CD4-positive, alpha-beta T cell treated with Interleukin-17A for 1 hour (primary cell): ENCODE measurements around the gene WDR12.
"Not testable (repeated sequence)": the region's sequence is repeated elsewhere in the genome, so short reads cannot be mapped to it uniquely, and the experiment has no call there.

Source experiments
- DNase-seq: peaks from one replicate; pipeline ENCODE4 v3.0.0-alpha.2; 2020

The WDR12 gene

DNA sequence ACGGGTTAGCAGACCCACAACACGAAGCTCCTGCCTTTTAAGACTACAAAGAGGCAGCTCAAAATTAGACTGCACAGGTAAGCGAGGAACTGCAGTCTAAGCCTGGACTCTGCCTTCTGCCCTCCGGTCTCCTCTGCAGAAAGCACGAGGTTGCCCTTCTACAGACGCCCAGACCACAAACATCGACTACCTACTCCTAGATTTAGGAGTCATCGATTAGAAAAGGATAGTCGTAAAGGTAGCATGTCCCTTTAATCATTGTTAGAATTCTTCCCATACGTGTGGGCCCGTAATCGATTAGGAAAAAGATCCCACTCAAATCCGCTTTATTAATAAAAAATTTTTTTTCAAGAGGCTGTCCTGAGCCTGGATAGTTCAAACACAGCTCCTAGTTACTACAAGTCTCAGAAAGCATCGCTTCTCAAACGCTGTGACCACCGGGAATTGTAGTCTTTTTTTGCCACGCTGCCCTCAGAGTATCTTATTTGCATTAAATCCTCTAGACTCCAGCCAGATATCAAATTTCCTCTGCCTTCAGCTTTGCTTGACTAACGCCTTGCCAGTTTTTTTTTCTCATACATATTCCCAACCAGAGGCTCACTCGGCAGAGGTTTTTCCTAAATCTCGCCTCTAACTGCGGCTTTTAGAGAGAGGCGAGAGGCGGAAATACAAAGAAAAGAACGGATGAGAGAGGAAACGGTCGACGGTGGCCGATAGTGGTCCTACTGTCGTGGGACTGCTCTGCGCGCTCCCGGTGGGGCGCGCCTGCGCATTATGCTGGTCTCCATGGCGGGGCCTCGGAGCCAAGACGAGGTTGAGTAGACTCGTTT is at the start of gene WDR12, which contains the start of gene CARF:
WDR12 (minus strand) TSS at position 162 of the 830 bp plus-strand sequence. CDS start 197 bp downstream, outside the sequence.
CARF (plus strand) TSS at position 764 of the 830 bp plus-strand sequence. CDS start 29,628 bp downstream, outside the sequence.
- DNase-seq, result peak; percentile 93

DNA sequence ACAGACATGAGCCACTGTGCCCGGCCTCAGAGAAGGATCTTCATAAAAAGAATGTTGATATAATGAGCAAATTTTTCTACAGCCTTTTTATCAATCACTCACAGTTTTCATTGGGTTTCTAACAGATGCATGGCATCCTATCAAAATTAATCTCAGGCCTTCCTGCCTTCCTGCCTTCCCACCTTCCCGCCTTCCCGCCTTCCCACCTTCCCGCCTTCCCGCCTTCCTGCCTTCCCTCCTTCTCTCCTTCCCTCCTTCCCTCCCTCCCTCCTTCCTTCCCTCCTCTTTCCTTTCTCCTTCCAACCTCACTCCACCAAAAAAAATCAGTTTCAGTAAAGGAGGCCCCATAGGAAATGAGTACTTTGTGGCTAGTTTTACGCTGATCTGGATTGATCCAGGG is 49.1 kb upstream of the WDR12 start:
- no peak for DNase-seq

DNA sequence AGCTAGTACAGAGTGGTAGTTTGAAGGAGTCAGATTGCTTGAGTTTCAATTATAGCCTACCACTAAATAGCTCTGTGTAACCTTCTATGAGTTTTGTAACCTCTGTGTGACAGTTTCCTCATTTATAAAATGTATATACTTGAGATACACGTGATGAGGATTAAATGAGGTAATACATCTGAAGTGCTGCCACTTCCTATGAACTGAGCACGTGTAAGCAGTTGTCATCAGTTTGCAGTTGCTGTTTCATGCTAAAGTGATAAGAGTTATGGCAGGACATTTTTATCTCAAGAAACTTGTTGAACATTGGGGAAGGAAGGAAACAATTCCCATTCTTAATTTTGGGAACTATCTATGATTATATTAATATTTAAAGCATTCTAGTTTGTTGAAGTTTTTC is 39.1 kb upstream of the WDR12 start:
- no peak for DNase-seq

- DNase-seq, result not testable (repeated sequence)
Measured at GRCh38 chr2:202949333-202949732, 37.9 kb upstream of the WDR12 start.

- no peak for DNase-seq
Measured at GRCh38 chr2:202945497-202945896, 34.0 kb upstream of the WDR12 start.

DNA sequence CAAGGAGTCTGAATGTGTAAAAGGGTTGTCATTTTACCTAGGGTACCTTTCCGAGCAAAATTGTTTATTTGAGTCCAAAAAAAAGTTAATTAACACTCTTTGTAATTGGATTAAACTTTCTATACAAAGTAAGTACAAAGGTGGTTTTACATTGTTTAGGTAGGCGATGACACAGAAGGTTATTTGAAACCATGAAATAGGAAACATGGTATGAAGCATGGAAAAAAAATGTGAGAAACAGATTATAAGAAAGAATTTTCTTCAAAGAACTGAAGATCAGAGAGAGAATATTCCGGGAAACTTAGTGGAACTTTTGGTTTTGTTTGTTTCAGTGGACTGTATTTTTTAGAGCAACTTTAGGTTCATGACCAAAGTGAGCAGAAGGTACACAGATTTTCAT is 33.3 kb upstream of the WDR12 start:
- no peak for DNase-seq

DNA sequence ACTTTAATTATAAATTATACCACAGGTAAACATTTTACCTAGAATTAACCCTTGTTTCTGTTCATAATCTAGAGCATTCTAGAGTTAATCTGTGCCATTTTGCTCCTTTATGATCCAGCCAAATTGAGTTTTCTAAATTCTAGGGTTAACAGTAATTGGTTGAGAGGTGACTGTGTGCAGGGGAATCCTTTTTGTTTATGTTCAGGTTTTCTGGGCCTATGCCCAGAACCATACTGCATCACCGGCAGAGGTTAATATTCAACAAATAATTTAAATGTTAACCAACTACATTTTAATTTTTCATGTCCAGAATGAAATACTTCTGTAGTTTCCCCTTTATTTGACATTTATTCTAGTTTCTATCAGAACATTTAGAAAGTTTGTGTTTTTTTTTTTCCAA is 32.9 kb upstream of the WDR12 start:
- DNase-seq, result no peak

GRCh38 chr2:202941771-202942170 is 30.3 kb upstream of the WDR12 start:
- DNase-seq, result no peak

- no peak for DNase-seq
Measured at GRCh38 chr2:202938960-202939359, 27.5 kb upstream of the WDR12 start.

DNA sequence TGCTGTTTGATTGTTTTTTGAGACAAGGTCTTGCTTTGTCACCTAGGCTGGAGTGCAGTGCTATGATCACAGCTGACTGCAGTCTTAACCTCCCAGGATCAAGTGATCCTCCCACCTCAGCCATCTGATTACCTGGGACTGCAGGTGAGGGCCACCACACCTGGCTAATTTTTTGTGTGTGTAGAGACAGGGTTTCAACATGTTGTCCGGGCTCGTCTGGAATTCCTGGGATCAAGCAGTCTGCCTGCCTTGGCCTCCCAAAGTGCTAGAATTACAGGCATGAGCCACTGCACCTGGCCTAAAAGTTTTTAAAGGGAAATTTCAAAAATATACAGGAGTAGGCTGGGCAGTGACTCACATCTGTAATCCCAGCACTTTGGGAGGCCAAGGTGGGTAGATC is 23.0 kb upstream of the WDR12 start:
- no peak for DNase-seq

DNA sequence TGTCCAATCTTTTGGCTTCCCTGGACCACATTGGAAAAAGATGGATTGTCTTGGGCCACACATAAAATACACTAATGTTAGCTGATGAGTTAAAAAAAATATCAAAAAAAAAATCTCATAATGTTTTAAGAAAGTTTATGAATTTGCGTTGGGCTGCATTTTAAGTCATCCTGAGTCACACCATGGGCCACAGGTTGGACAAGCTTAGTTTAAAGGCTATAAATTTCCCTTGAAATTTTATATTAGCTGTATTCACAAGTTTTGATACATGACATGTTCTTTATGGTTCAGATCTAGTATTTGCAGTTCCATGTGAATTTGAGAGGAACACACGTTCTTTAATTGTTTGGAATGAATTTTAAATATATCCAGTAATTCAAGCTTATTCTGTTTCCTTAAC is 22.5 kb upstream of the WDR12 start:
- no peak for DNase-seq

- DNase-seq, result no peak
Measured at GRCh38 chr2:202933139-202933510, 21.7 kb upstream of the WDR12 start.

- no peak for DNase-seq
Measured at GRCh38 chr2:202932425-202933138, 21.1 kb upstream of the WDR12 start.

GRCh38 chr2:202918860-202919259 is 7.4 kb upstream of the WDR12 start:
- DNase-seq, result no peak

DNA sequence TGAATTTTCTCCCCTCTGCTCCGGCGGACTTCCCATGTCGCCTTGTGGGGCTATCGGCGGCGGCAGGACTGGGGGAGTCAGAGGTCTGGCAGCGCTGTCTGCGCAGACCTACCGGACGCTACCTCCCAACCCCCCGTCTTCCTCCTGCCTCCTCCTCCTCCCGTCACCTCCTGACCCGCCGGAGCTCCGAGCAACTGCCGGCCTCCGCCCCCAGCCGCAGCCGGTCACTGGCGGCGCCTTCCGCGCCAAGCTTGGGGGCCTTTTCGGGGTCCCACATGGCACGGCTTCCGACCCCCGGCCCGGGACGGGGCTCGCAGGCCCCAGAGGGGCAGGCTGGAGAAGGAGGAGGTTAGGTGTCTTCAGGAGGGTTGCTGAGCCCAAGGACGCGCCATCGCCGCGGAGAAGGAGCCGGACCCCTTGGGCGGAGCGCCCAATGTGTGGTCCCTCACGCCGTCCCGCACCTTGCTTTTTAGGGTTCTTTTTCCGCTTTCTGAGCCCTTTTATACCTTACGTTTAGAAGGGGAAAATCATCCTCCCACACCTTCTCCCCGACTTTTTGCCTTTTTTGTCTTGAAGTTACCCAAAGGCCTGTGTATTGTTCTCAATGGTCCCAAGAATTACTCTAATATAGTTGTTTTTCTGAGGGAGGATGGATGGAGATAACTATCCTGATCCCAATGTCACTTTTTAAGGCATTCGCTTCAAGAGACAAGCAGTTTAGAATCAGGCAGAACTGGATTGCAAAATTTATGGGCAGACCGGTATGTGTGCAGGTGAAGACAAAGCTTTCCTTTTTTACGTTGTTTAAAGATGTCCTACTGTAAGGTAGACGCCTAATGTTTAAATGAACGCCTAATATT is 1.1 kb upstream of the WDR12 start:
- DNase-seq, result peak; percentile 28

GRCh38 chr2:202911203-202911511 is 316 bp downstream of the WDR12 start:
- no peak for DNase-seq

GRCh38 chr2:202910698-202911097 is 775 bp downstream of the WDR12 start:
- no peak for DNase-seq

DNA sequence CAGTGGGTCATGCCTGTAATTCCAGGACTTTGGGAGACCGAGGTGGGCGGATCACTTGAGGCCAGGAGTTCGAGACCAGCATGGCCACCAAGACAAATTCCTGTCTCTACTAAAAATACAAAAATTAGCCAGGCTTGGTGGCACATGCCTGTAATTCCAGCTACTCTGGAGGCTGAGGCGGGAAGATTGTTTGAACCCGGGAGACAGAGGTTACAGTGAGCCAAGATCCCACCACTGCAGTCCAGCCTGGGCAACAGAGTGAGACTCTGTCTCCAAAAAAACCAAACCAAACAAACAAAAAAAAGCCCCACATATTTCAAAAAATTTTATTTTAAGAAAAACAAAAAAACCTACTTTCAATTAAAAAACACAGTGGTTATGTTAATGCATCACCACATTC is 1.2 kb downstream of the WDR12 start:
- not testable (repeated sequence) for DNase-seq

DNA sequence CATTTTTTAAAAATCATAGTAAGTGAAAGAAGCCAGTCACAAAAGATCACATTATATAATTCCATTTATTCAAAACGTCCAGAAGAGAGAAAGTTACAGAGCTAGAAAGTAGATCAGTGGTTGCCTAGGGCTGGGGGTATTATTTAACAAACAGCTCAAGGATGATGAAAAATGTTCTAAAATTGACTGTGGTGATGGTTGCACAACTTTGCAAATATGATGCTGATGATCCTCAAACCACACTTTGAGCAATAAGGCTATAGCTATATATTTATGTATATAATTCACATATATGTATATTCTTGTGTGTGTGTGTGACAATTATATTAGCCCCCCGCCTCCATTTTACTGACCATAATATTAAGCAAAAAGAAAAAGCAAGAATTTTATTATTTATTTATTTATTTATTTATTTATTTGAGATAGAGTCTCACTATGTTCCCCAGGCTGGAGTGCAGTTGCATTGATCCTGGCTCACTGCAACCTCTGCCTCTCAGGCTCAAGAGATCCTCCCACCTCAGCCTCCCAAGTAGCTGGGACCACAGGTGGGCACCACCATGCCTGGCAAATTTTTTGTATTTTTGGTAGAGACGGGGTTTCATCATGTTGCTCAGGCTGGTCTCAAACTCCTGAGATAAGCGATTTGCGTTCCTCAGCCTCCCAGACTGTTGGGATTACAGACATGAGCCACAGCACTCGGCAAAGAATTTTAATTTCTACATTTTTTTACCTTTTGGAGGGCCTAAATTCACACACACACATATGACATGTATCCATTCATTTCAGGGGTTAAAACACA is 1.9 kb downstream of the WDR12 start:
- DNase-seq, result no peak

- DNase-seq, result no peak
Measured at GRCh38 chr2:202908186-202908585, 3.3 kb downstream of the WDR12 start.

GRCh38 chr2:202905507-202905906 is 6.0 kb downstream of the WDR12 start:
- not testable (repeated sequence) for DNase-seq

- no peak for DNase-seq
Measured at GRCh38 chr2:202885190-202885589, 26.3 kb downstream of the WDR12 start.
